ENCODE data around the gene MTFMT.

DNA sequence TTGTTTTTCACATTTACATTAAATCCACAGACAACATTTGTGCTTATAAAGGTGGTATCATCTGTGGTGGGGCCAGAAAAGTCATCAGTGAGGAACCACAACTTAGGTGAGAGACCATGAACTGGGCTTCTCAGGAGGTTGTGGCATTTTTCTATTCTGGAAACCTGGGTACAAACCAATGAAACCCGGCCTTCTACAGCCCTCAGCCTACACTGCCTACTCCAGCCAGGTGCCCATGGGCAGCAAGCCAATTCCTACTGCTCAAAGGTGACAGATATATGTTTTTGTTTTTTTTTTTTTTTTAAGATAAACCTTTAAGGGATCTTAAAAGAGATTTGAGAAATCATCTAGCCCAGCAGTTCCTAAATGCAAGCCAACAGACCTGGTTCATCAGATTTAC, 60.0 kb downstream of the MTFMT start:
- TF ChIP-seq, protein P1, sequence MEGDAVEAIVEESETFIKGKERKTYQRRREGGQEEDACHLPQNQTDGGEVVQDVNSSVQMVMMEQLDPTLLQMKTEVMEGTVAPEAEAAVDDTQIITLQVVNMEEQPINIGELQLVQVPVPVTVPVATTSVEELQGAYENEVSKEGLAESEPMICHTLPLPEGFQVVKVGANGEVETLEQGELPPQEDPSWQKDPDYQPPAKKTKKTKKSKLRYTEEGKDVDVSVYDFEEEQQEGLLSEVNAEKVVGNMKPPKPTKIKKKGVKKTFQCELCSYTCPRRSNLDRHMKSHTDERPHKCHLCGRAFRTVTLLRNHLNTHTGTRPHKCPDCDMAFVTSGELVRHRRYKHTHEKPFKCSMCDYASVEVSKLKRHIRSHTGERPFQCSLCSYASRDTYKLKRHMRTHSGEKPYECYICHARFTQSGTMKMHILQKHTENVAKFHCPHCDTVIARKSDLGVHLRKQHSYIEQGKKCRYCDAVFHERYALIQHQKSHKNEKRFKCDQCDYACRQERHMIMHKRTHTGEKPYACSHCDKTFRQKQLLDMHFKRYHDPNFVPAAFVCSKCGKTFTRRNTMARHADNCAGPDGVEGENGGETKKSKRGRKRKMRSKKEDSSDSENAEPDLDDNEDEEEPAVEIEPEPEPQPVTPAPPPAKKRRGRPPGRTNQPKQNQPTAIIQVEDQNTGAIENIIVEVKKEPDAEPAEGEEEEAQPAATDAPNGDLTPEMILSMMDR (conservative IDR thresholded peaks at IDR 0.05 in 1 of 2, IDR thresholded peaks at IDR 0.05 in 1 of 2; ENCODE audit: low read depth in 1 of 2, low read length in 2 of 2), result no peak
- no peak for TF ChIP-seq EZH2 (IDR thresholded peaks at IDR 0.05; ENCODE audit: low read length, missing control alignments)

Measured in fibroblast of lung (primary cell).